ENCODE data around the gene RAVER2. TPM values are rescaled to one million over a fixed set of nuclear protein-coding genes. Genes with fewer than 3 reads are reported as not detected.

RAVER2 gene
- total RNA-seq, 1 experiment from 2014 or later, result 20.3 TPM

DNA sequence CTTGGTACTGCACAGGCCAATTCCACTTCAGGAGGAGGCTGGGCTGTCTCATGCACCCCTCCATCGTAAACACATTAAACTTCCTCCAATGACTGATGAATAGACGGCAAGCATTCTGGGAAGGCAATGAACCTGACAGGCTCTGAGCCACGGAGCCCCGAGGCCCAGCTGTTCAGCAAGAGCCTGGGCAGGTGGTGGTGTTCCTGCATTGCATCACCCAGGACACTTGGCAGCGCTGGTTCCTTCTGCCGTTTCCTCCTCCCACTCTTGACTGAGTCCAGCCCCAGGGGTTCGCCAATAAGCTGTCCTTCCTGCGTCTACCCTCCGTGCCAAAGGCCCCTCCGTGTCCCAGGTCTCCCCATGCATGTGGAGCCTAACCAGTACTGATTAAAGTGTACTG lies 111.7 kb downstream of the RAVER2 start (continued):
- TF ChIP-seq, protein P1, sequence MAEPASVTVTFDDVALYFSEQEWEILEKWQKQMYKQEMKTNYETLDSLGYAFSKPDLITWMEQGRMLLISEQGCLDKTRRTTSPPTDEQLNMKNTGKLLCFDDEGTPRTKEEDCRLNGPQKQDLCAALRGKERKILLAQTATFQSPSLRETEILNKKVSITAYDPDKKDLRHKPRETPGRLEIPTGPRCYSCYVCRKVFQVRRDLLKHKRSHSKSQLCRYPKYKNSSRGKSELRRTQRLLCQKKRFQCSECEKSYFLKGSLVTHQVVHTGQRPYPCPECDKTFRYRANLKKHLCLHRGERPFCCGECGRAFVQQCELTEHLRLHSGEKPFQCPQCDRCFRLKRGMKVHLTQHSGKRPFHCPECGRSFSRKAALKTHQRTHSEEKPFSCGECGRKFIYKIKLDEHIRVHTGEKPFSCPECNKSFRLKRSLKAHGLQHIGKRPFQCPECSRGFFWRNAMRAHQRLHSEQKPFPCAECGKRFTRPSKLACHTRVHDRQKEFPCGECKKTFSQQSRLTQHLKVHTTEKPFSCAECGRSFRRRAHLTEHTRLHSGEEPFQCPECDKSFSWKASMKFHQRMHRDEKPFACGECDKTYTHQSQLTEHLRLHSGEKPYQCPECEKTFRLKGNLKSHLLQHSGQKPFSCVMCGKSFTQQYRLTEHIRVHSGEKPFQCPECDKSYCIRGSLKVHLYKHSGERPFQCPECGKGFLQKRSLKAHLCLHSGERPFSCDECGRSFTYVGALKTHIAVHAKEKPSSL (CRISPR knock-in tag; conservative IDR thresholded peaks at IDR 0.05), result no peak

DNA sequence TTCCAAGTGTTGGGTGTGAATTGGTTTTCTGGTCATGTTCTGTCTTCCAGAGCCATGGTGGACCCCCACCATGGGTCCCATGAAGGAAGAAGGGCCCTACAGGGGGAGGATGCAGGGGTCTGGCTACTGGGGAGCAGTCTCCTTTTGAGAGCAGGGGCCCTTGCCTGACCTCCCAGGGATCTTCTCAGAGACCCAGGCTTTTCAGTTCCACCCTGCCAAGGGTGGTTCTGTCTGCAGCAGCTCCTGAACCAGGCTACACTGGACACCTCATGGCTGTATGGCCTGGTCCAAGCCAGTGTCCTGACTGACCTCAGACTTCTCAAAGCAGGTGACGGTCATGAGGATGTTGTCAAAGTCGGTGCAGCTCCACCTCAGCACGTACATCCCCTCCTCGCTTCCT lies 112.5 kb downstream of the RAVER2 start:
- TF ChIP-seq HMGA2 (CRISPR knock-in tag; IDR thresholded peaks at IDR 0.05) (no peak), NFATC4 (CRISPR knock-in tag; IDR thresholded peaks at IDR 0.05) (no peak), ESRRA (CRISPR knock-in tag; IDR thresholded peaks at IDR 0.05; ENCODE audit: borderline replicate concordance) (no peak), MYBL2 (CRISPR knock-in tag; IDR thresholded peaks at IDR 0.05) (no peak), GABPB1 (CRISPR knock-in tag; IDR thresholded peaks at IDR 0.05) (no peak), ZBTB21 (CRISPR knock-in tag; IDR thresholded peaks at IDR 0.05; ENCODE audit: borderline replicate concordance) (no peak), FOXK1 (CRISPR knock-in tag; IDR thresholded peaks at IDR 0.05) (no peak), JAZF1 (CRISPR knock-in tag; IDR thresholded peaks at IDR 0.05) (no peak), CREB1 (CRISPR knock-in tag; IDR thresholded peaks at IDR 0.05) (no peak), ZNF396 (CRISPR knock-in tag; IDR thresholded peaks at IDR 0.05; ENCODE audit: borderline replicate concordance) (no peak), NR2C2 (CRISPR knock-in tag; IDR thresholded peaks at IDR 0.05) (no peak), FOXJ3 (CRISPR knock-in tag; IDR thresholded peaks at IDR 0.05; ENCODE audit: borderline replicate concordance) (no peak), PRRX2 (CRISPR knock-in tag; IDR thresholded peaks at IDR 0.05) (no peak), ZNF671 (CRISPR knock-in tag; IDR thresholded peaks at IDR 0.05) (no peak)
- TF ChIP-seq, protein P2, sequence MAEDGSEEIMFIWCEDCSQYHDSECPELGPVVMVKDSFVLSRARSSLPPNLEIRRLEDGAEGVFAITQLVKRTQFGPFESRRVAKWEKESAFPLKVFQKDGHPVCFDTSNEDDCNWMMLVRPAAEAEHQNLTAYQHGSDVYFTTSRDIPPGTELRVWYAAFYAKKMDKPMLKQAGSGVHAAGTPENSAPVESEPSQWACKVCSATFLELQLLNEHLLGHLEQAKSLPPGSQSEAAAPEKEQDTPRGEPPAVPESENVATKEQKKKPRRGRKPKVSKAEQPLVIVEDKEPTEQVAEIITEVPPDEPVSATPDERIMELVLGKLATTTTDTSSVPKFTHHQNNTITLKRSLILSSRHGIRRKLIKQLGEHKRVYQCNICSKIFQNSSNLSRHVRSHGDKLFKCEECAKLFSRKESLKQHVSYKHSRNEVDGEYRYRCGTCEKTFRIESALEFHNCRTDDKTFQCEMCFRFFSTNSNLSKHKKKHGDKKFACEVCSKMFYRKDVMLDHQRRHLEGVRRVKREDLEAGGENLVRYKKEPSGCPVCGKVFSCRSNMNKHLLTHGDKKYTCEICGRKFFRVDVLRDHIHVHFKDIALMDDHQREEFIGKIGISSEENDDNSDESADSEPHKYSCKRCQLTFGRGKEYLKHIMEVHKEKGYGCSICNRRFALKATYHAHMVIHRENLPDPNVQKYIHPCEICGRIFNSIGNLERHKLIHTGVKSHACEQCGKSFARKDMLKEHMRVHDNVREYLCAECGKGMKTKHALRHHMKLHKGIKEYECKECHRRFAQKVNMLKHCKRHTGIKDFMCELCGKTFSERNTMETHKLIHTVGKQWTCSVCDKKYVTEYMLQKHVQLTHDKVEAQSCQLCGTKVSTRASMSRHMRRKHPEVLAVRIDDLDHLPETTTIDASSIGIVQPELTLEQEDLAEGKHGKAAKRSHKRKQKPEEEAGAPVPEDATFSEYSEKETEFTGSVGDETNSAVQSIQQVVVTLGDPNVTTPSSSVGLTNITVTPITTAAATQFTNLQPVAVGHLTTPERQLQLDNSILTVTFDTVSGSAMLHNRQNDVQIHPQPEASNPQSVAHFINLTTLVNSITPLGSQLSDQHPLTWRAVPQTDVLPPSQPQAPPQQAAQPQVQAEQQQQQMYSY (CRISPR knock-in tag; IDR thresholded peaks at IDR 0.05), result no peak
- TF ChIP-seq, protein P3, sequence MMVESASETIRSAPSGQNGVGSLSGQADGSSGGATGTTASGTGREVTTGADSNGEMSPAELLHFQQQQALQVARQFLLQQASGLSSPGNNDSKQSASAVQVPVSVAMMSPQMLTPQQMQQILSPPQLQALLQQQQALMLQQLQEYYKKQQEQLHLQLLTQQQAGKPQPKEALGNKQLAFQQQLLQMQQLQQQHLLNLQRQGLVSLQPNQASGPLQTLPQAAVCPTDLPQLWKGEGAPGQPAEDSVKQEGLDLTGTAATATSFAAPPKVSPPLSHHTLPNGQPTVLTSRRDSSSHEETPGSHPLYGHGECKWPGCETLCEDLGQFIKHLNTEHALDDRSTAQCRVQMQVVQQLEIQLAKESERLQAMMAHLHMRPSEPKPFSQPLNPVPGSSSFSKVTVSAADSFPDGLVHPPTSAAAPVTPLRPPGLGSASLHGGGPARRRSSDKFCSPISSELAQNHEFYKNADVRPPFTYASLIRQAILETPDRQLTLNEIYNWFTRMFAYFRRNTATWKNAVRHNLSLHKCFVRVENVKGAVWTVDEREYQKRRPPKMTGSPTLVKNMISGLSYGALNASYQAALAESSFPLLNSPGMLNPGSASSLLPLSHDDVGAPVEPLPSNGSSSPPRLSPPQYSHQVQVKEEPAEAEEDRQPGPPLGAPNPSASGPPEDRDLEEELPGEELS (CRISPR knock-in tag; IDR thresholded peaks at IDR 0.05), result no peak
- TF ChIP-seq, protein P4, sequence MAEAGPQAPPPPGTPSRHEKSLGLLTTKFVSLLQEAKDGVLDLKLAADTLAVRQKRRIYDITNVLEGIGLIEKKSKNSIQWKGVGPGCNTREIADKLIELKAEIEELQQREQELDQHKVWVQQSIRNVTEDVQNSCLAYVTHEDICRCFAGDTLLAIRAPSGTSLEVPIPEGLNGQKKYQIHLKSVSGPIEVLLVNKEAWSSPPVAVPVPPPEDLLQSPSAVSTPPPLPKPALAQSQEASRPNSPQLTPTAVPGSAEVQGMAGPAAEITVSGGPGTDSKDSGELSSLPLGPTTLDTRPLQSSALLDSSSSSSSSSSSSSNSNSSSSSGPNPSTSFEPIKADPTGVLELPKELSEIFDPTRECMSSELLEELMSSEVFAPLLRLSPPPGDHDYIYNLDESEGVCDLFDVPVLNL (CRISPR knock-in tag; IDR thresholded peaks at IDR 0.05; ENCODE audit: borderline replicate concordance, low read depth), result no peak
- TF ChIP-seq, protein P5, sequence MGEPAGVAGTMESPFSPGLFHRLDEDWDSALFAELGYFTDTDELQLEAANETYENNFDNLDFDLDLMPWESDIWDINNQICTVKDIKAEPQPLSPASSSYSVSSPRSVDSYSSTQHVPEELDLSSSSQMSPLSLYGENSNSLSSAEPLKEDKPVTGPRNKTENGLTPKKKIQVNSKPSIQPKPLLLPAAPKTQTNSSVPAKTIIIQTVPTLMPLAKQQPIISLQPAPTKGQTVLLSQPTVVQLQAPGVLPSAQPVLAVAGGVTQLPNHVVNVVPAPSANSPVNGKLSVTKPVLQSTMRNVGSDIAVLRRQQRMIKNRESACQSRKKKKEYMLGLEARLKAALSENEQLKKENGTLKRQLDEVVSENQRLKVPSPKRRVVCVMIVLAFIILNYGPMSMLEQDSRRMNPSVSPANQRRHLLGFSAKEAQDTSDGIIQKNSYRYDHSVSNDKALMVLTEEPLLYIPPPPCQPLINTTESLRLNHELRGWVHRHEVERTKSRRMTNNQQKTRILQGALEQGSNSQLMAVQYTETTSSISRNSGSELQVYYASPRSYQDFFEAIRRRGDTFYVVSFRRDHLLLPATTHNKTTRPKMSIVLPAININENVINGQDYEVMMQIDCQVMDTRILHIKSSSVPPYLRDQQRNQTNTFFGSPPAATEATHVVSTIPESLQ (CRISPR knock-in tag; IDR thresholded peaks at IDR 0.05), result no peak
- TF ChIP-seq, protein P1 (CRISPR knock-in tag; conservative IDR thresholded peaks at IDR 0.05), result no peak
- TF ChIP-seq, protein P6, sequence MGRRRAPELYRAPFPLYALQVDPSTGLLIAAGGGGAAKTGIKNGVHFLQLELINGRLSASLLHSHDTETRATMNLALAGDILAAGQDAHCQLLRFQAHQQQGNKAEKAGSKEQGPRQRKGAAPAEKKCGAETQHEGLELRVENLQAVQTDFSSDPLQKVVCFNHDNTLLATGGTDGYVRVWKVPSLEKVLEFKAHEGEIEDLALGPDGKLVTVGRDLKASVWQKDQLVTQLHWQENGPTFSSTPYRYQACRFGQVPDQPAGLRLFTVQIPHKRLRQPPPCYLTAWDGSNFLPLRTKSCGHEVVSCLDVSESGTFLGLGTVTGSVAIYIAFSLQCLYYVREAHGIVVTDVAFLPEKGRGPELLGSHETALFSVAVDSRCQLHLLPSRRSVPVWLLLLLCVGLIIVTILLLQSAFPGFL (CRISPR knock-in tag; IDR thresholded peaks at IDR 0.05; ENCODE audit: borderline replicate concordance), result no peak
- no peak overlapping the region for H3K27ac Mint-ChIP-seq

More for the DNA sequence above, 112.5 kb downstream of the RAVER2 start:
- no peak overlapping the region for H3K4me3 Mint-ChIP-seq
- ATAC-seq (no peak), DNase-seq (ENCODE audit: low spot score) (no peak)
- peaks cover 11% of the 10 kb centered on the region for H3K4me1 Mint-ChIP-seq
- H3K9me3 Mint-ChIP-seq, result no peaks in the 10 kb centered on the region
- ChIA-PET POLR2A (no interaction called here), CTCF (no interaction called here)
- peaks cover 17% of the 10 kb centered on the region for H3K36me3 Mint-ChIP-seq
- H3K27me3 Mint-ChIP-seq (ENCODE audit: low read depth), result no peaks in the 10 kb centered on the region
